Measurements from ENCODE around the gene MTTP. TPM values are rescaled to one million over a fixed set of nuclear protein-coding genes. Genes with fewer than 3 reads are reported as not detected.

The MTTP gene
- total and polyA plus RNA-seq, 2 experiments from 2014 or later, result 0.08 to 0.14 TPM

DNA sequence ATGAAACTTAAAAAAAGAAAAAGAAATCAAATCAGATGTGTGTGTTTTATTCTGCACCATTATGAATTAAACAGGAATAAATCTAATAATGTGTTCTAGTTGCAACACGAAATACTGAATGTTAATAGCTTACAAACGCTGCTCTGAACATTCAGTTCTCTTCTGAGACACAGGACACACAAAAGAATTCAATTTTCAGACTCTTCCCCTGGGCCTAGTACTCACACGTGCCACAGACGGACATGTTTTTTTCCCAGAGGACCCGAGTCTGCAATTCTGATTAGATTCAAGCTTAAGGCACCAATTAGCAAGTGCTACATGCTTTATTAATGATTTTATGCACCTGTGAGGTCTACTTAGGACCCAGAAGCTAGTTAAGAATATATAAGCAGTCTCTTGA is 62.5 kb downstream of the MTTP start (continued):
- TF ChIP-seq, protein P1, sequence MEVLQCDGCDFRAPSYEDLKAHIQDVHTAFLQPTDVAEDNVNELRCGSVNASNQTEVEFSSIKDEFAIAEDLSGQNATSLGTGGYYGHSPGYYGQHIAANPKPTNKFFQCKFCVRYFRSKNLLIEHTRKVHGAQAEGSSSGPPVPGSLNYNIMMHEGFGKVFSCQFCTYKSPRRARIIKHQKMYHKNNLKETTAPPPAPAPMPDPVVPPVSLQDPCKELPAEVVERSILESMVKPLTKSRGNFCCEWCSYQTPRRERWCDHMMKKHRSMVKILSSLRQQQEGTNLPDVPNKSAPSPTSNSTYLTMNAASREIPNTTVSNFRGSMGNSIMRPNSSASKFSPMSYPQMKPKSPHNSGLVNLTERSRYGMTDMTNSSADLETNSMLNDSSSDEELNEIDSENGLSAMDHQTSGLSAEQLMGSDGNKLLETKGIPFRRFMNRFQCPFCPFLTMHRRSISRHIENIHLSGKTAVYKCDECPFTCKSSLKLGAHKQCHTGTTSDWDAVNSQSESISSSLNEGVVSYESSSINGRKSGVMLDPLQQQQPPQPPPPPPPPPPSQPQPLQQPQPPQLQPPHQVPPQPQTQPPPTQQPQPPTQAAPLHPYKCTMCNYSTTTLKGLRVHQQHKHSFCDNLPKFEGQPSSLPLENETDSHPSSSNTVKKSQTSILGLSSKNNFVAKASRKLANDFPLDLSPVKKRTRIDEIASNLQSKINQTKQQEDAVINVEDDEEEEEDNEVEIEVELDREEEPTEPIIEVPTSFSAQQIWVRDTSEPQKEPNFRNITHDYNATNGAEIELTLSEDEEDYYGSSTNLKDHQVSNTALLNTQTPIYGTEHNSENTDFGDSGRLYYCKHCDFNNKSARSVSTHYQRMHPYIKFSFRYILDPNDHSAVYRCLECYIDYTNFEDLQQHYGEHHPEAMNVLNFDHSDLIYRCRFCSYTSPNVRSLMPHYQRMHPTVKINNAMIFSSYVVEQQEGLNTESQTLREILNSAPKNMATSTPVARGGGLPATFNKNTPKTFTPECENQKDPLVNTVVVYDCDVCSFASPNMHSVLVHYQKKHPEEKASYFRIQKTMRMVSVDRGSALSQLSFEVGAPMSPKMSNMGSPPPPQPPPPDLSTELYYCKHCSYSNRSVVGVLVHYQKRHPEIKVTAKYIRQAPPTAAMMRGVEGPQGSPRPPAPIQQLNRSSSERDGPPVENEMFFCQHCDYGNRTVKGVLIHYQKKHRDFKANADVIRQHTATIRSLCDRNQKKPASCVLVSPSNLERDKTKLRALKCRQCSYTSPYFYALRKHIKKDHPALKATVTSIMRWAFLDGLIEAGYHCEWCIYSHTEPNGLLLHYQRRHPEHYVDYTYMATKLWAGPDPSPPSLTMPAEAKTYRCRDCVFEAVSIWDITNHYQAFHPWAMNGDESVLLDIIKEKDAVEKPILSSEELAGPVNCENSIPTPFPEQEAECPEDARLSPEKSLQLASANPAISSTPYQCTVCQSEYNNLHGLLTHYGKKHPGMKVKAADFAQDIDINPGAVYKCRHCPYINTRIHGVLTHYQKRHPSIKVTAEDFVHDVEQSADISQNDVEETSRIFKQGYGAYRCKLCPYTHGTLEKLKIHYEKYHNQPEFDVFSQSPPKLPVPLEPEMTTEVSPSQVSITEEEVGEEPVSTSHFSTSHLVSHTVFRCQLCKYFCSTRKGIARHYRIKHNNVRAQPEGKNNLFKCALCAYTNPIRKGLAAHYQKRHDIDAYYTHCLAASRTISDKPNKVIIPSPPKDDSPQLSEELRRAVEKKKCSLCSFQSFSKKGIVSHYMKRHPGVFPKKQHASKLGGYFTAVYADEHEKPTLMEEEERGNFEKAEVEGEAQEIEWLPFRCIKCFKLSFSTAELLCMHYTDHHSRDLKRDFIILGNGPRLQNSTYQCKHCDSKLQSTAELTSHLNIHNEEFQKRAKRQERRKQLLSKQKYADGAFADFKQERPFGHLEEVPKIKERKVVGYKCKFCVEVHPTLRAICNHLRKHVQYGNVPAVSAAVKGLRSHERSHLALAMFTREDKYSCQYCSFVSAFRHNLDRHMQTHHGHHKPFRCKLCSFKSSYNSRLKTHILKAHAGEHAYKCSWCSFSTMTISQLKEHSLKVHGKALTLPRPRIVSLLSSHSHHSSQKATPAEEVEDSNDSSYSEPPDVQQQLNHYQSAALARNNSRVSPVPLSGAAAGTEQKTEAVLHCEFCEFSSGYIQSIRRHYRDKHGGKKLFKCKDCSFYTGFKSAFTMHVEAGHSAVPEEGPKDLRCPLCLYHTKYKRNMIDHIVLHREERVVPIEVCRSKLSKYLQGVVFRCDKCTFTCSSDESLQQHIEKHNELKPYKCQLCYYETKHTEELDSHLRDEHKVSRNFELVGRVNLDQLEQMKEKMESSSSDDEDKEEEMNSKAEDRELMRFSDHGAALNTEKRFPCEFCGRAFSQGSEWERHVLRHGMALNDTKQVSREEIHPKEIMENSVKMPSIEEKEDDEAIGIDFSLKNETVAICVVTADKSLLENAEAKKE (CRISPR knock-in tag; IDR thresholded peaks at IDR 0.05), result no peak
- no peak for TF ChIP-seq CREB1 (CRISPR knock-in tag; IDR thresholded peaks at IDR 0.05; ENCODE audit: low read depth)
- TF ChIP-seq, protein P2, sequence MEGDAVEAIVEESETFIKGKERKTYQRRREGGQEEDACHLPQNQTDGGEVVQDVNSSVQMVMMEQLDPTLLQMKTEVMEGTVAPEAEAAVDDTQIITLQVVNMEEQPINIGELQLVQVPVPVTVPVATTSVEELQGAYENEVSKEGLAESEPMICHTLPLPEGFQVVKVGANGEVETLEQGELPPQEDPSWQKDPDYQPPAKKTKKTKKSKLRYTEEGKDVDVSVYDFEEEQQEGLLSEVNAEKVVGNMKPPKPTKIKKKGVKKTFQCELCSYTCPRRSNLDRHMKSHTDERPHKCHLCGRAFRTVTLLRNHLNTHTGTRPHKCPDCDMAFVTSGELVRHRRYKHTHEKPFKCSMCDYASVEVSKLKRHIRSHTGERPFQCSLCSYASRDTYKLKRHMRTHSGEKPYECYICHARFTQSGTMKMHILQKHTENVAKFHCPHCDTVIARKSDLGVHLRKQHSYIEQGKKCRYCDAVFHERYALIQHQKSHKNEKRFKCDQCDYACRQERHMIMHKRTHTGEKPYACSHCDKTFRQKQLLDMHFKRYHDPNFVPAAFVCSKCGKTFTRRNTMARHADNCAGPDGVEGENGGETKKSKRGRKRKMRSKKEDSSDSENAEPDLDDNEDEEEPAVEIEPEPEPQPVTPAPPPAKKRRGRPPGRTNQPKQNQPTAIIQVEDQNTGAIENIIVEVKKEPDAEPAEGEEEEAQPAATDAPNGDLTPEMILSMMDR (conservative IDR thresholded peaks at IDR 0.05; ENCODE audit: low read depth in 2 of 2), result no peak

GRCh38 chr4:99640676-99641075 is 66.1 kb downstream of the MTTP start:
- peaks cover 38% of the 10 kb centered on the region for H3K4me1 Mint-ChIP-seq
- no peak overlapping the region for H3K27ac Mint-ChIP-seq
- no peaks in the 10 kb centered on the region for H3K9me2 ChIP-seq (ENCODE audit: insufficient read depth)
- H2AFZ ChIP-seq, result no peak overlapping the region
- H3K27me3 Mint-ChIP-seq (ENCODE audit: insufficient read depth, low read depth, poor library complexity), result peaks cover 20% of the 10 kb centered on the region
- ATAC-seq, result no peak
- H4K20me1 ChIP-seq (replicated peaks; ENCODE audit: insufficient read depth), result no peaks in the 10 kb centered on the region
- peaks cover 8% of the 10 kb centered on the region; the same call in 1 of the 2 replicates for H3K27me3 ChIP-seq (ENCODE audit: insufficient read depth)
- no peak overlapping the region for H3K4me2 ChIP-seq
- H3K27ac ChIP-seq (ENCODE audit: low read depth), result no peak overlapping the region
- peaks cover 14% of the 10 kb centered on the region for H3K4me1 ChIP-seq (ENCODE audit: insufficient read depth)
- H3F3A ChIP-seq (replicated peaks; ENCODE audit: low read depth), result no peaks in the 10 kb centered on the region
- no peaks in the 10 kb centered on the region for H3K79me2 ChIP-seq (replicated peaks; ENCODE audit: insufficient read depth)
- no peaks in the 10 kb centered on the region for H3K36me3 Mint-ChIP-seq (ENCODE audit: low read depth)
- H3K4me3 ChIP-seq, result no peak overlapping the region
- no peak for DNase-seq (ENCODE audit: low spot score)
- no peaks in the 10 kb centered on the region for H3K9me3 Mint-ChIP-seq
- H3K4me3 Mint-ChIP-seq, result no peak overlapping the region
- no peaks in the 10 kb centered on the region for H3K36me3 ChIP-seq (ENCODE audit: insufficient read depth)
- TF ChIP-seq CREB1 (CRISPR knock-in tag; IDR thresholded peaks at IDR 0.05; ENCODE audit: low read depth) (no peak), POLR2AphosphoS5 (IDR thresholded peaks at IDR 0.05; ENCODE audit: low read depth) (no peak), NANOG (IDR thresholded peaks at IDR 0.05; ENCODE audit: borderline replicate concordance) (no peak), ZNF114 (CRISPR knock-in tag; IDR thresholded peaks at IDR 0.05) (no peak), JUNB (IDR thresholded peaks at IDR 0.05; ENCODE audit: unreplicated experiment) (no peak)
- TF ChIP-seq, protein P2 (conservative IDR thresholded peaks at IDR 0.05; ENCODE audit: low read depth in 2 of 2), result no peak
